ENCODE results near the gene UBE3D.
"Not testable (repeated sequence)": the region's sequence is repeated elsewhere in the genome, so short reads cannot be mapped to it uniquely, and the experiment has no call there.

UBE3D gene

DNA sequence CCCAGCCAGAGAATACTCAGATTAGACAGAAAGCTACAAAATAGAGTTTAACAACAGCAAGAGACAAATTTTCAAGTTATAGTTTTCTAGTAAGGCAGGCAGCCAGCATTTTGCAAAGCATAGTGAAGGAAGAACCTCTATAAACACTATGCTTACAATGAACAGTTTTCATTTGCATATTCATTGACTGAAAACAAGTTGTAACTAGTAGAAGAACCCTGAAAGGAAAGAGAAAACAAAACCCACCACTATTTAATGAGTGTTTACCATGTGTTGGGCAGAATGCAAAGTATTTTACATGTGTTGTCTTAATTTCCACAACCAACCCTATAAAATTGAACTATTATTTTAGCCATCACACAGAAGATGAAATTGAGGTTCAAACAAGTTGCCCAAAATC lies 196.1 kb downstream of the UBE3D start:
- TF ChIP-seq, protein P1, sequence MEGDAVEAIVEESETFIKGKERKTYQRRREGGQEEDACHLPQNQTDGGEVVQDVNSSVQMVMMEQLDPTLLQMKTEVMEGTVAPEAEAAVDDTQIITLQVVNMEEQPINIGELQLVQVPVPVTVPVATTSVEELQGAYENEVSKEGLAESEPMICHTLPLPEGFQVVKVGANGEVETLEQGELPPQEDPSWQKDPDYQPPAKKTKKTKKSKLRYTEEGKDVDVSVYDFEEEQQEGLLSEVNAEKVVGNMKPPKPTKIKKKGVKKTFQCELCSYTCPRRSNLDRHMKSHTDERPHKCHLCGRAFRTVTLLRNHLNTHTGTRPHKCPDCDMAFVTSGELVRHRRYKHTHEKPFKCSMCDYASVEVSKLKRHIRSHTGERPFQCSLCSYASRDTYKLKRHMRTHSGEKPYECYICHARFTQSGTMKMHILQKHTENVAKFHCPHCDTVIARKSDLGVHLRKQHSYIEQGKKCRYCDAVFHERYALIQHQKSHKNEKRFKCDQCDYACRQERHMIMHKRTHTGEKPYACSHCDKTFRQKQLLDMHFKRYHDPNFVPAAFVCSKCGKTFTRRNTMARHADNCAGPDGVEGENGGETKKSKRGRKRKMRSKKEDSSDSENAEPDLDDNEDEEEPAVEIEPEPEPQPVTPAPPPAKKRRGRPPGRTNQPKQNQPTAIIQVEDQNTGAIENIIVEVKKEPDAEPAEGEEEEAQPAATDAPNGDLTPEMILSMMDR (IDR thresholded peaks at IDR 0.05; ENCODE audit: borderline replicate concordance, insufficient read depth, low read depth, low read length), result no peak
- no peak overlapping the region for H3K4me3 ChIP-seq (ENCODE audit: low read depth, low read length)

DNA sequence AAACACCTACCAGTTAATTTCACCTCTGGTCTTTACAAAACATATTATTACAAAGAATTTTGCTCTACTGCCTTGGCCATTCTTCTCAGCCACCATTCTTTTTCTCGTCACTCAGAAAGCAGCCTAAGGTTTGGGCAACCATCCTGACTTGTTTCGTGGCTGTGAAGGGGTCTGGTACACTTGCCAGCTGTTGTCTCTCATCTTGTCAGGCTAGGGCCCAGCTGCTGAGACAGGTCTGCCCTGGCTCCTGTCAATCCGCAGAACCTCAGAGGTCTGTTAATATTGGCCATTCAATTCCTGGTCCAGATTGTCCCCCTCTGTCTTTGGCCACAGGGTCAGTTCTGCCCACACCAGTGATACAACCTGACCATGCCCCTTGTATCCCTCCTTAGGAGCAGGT lies 197.7 kb downstream of the UBE3D start:
- no peak overlapping the region for H3K4me3 ChIP-seq (ENCODE audit: low read depth, low read length)
- TF ChIP-seq, protein P1 (IDR thresholded peaks at IDR 0.05; ENCODE audit: borderline replicate concordance, insufficient read depth, low read depth, low read length), result no peak

- H3K4me3 ChIP-seq (ENCODE audit: low read depth, low read length), result no peak overlapping the region
- TF ChIP-seq, protein P1 (IDR thresholded peaks at IDR 0.05; ENCODE audit: borderline replicate concordance, insufficient read depth, low read depth, low read length), result no peak
These were observed 199.2 kb downstream of the UBE3D start for GRCh38 chr6:82866446-82866845.

DNA sequence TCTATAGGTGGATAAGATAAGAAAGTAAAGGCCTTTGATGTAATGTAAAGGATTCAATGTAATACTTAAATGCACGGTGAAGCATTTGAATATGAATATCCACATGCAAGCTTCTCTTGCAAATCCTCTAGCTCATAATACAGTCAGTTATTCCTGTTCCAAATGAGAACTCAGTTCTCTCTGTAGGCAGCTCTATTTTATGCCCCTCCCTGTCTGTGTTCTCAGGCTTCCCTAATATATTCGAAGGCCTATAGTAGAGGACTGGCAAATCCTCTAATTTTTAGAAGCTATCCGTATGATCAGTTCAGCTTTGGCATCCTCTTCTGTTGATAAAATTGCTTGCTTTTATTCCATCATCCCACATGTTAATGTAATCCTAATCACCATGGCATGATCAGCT lies 200.2 kb downstream of the UBE3D start:
- H3K4me3 ChIP-seq (ENCODE audit: low read depth, low read length), result no peak overlapping the region
- TF ChIP-seq, protein P1 (IDR thresholded peaks at IDR 0.05; ENCODE audit: borderline replicate concordance, insufficient read depth, low read depth, low read length), result no peak

DNA sequence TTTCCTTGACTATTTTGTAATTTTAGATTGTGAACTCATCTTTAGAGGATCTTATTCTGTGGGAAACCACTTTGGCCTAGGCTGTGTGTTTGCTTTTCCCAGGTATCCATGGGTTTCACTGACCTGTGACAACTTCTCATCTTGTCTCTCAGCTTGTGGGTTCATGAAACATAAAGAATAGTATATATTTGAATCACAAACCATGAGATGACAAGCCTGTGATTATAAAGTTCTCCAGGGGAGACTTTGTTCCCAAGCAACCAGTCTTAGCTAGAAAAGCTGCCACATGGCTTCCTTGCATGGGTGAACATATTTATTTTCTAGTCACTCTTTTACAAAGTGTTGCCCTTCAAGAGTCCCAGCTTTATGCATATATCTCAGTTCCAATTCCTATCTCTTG lies 201.9 kb downstream of the UBE3D start:
- H3K4me3 ChIP-seq (ENCODE audit: low read depth, low read length), result no peak overlapping the region
- TF ChIP-seq, protein P1 (IDR thresholded peaks at IDR 0.05; ENCODE audit: borderline replicate concordance, insufficient read depth, low read depth, low read length), result no peak

DNA sequence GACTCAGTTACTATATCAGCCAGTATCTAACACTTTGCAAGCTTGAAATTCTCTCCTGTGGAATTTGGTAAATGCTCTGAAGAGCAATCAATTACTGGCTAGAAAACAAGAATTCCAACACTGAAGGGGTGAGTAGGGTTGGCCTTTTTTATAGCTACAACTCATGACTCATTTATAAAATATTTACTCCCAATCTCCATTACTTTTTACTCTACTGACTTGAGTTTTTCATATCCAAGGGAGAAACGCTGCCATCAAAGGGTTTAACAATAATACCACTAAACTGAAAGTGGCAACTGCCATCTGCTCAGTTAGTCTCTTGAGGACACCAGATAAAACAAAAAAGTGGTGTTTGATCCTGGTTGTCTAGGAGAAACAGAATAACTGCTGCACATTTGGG lies 203.1 kb downstream of the UBE3D start:
- TF ChIP-seq, protein P1 (IDR thresholded peaks at IDR 0.05; ENCODE audit: borderline replicate concordance, insufficient read depth, low read depth, low read length), result no peak

DNA sequence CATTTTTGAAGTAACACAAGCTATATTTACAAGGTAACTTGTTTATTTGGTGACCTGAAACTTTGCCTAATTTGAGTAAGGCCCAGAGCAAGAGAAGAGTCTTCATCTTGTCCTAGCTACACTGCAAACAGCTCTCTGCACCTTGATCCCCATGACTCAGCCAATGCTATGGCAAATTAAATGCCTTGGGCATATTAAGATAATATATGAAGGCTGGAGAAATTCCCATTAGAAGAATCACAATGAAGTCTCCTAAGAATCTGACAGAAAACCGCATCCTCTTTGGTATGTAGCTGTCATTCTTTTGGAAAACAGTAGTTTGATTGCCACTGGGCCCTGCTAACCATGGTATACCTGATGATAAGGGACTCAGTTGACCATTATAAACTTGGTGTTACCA lies 204.5 kb downstream of the UBE3D start:
- TF ChIP-seq, protein P1 (IDR thresholded peaks at IDR 0.05; ENCODE audit: borderline replicate concordance, insufficient read depth, low read depth, low read length), result no peak
- no peak overlapping the region for H3K4me3 ChIP-seq (ENCODE audit: low read depth, low read length)

More for the DNA sequence above, 203.1 kb downstream of the UBE3D start:
- H3K4me3 ChIP-seq (ENCODE audit: low read depth, low read length), result no peak overlapping the region

DNA sequence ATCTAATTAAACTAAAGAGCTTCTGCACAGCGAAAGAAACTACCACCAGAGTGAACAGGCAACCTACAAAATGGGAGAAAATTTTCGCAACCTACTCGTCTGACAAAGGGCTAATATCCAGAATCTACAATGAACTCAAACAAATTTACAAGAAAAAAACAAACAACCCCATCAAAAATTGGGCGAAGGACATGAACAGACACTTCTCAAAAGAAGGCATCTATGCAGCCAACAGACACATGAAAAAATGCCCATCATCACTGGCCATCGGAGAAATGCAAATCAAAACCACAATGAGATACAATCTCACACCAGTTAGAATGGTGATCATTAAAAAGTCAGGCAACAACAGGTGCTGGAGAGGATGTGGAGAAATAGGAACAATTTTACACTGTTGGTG lies 209.6 kb downstream of the UBE3D start:
- not testable (repeated sequence) for H3K4me3 ChIP-seq (ENCODE audit: low read depth, low read length)

DNA sequence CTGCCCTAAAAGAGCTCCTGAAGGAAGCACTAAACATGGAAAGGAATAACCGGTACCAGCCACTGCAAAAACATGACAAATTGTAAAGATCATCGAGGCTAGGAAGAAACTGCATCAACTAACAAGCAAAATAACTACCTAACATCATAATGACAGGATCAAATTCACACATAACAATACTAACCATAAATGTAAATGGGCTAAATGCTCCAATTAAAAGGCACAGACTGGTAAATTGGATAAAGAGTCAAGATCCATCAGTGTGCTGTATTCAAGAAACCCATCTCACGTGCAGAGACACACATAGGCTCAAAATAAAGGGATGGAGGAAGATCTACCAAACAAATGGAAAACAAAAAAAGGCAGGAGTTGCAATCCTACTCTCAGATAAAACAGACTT lies 212.7 kb downstream of the UBE3D start:
- not testable (repeated sequence) for H3K4me3 ChIP-seq (ENCODE audit: low read depth, low read length)

Measured in GM12875 (cell line).